ENCODE results near the gene CGRRF1.

CGRRF1 gene

DNA sequence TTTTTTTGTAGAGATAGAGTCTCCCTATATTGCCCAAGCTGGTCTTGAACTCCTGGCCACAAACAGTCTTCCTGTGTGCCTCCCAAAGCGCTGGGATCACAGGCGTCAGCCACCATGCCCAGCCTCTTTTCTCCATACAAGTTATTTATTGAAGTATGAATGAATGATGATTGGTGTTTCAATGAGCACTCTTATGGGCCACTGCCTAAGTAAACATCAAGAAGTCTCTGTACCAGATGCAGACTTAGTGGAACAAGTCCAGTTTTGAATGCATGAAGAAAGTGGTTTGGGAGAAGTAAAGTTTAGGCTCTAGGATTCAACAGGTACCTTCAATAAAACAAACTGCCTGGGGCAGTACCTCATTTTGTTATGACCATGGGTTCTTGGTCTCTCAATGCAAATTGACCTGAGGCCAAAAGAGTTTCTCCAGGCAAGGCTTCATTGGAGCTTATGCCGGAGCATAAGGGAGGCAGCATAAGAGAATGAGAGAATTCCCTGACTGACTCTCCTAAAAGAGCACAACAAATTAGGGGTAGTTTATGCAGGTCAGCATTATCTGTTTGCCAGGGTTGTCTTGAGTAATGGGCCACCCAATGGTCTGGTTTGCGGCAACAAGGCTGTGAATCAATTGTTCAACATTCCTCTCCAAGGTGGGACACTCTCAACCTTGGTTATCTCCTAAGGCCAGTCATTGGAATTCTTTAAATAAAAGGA, 19.8 kb upstream of the CGRRF1 start:
- no peak for DNase-seq

DNA sequence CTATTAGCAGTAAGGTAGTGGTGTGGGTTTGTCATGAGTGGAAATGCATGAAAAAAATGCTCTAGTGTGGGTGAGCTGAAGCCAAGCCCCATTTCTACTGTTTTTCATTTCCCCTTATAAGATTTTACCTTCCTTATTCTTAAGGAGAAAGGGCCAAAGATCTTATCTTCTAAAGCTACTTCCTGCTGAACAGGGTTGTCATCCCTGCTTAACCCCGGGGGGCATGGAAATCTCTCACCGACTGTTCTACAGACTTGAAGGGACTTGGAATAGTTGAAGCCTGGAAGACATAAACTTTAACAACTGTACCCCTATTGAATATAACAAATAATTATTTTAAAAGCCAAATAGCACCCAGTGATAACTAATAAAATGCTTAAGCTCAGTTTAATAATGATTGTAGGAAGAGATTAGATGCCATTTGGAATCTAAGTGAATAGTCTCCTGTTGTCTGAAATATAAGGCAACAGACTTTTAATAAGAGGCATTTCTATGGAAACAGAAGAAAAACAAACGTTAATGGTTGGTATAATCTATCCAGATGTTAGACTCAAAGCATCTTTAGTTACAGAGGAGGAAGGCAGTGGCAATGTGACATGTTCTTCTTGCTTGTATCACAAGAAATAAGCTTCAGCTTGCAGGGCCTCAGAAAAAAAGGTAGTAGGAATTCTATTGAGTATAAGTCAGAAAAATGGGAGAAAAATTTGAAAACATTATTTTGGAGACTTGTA, 19.1 kb upstream of the CGRRF1 start:
- no peak for DNase-seq

DNA sequence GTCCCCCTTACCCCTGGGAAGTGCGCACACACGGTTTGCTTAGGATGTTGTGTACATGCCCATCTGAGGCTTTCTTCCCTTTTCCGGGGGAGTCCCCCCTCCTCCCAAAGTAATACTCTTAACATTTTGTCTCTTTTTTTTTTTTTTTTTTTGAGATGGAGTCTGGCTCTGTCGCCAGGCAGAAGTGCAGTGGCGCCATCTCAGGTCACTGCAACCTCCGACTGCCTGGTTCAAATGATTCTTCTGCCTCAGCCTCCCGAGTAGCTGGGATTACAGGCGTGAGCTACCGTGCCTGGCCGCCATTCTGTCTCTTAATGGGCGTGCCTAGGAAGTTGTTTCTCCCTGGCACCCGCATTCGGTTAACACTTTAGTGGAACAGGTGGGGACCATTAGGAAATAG, 16.4 kb upstream of the CGRRF1 start:
- DNase-seq, result no peak

DNA sequence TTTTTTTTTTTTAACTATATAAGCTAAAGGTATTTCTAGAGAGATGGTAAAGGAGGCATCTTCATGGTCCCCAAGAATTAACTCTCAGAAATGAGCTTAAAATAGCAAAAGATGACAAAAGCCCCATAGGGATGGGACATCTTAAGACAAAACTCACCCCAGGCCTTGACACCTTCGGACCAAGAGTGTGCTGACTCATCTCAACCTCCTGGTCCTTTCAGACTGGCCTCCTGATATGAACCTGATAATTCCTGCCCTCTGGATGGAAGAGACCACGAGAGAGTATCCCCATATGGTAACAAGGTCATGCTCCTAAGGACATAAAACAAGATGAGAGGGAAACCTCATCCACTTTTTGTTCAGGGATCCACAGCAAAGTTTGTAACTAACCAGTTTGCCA, 12.5 kb upstream of the CGRRF1 start:
- DNase-seq, result no peak

DNA sequence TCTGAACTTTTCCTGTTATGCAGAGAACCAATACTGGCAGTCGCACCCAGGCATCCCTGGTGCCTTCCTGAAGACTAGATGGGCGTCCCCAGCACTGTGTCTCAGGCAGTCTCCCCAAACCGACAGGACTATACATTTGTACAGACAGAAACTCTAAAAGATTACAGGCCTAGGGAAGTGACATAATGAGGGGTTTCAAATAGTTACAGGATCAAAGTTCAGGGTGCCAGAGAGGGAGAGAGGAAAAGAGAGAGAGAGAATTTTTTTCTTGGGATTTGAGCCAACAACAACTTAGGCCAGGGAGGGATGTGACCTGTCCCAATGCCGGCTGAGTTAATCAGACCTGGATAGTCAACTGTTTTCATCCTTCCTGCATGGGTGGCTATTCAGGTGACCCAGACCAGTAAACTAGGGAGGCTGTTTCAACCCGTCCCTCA, 11.6 kb upstream of the CGRRF1 start:
- no peak for DNase-seq

DNA sequence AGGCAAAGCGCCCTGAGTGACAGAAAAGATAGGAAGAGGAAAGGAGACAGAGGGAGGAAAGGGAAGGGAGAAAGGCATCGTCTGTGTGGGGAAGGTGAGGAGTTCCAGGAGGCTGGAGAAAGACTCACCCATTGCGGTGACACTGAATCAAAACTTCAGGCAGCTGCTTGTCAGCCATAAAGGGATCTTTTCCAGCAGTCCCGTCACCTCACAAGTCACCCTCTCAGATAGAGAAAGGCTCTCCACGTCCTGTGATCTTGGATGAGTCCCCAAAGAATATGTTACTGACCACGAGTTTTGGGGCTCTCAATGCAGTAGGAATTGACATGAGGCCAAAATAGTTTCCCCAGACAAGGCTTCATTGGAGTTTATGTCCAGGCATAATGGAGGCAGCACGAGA, 11.1 kb upstream of the CGRRF1 start:
- DNase-seq, result no peak

DNA sequence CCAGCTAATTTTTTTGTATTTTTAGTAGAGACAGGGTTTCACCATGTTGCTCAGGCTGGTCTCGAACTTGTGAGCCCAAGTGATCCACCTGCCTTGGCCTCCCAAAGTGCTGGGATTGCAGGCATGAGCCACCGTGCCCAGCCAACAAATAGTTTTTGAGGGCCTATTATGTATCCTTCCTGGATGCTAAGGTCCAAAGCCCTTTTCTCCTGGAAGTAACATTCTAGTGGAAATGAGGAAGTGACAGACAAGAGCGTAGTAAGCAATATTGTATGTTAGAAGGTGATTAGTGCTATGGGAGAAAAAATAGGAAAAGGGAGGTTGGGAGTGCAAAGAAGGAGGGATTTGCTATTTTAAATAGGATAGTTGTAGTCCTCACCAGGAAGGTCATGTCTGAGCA, 9.0 kb upstream of the CGRRF1 start:
- no peak for DNase-seq

DNA sequence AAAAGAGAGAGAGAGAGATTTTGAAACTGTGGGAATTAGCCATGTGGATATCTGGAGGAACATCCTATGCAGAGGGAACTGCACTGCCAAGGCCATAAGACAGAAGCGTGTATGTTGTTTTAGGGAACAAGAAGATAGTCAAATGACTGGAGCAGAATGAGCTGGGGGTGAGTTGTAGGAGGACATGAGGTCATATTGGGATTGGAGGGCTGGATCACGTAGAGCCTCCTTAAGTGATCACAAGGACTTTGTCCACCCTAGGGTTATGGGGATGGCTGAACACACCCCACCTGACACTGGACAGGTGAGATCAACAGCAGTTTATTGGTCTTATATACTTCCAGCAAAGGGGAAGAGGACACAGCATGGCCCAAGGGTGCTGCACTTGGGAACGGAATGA, 8.2 kb upstream of the CGRRF1 start:
- DNase-seq, result no peak

DNA sequence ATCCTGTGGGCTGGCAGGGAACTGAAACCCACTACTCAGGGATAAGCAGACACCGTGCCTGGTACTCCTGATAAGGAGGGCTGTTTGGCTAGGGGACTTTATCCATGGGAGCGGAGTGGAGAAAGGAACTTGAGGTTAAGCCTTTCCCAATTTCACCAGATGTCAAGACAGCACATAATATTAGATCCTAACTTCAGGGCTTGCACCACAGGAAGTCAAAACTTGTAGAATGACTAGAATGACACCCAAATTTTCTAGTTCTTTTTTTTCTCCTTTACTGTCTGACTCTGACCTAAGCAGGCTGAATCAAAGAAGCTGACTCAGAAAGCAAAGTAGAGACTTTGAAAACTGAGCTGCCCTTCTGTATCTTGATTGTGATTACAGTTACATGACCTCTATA, 7.1 kb upstream of the CGRRF1 start:
- no peak for DNase-seq

DNA sequence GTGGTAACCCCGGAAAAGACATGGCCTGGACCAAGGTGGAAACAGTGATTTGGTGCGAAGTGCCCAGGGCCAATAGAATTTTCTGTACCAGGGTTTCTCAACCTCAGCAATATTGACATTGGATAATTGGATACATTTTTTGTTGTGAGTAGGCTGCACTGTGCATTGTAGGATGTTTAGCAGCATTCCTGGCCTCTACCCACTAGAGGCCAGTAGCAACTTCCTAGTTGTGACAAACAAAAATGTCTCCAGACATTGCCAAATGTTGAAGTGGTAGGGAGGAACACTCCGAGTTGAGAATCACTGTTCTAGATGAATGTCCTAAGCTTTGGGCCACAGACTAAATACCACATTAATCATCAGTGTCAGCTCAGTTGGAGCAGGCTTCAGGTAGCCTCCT, 6.2 kb upstream of the CGRRF1 start:
- no peak for DNase-seq

DNA sequence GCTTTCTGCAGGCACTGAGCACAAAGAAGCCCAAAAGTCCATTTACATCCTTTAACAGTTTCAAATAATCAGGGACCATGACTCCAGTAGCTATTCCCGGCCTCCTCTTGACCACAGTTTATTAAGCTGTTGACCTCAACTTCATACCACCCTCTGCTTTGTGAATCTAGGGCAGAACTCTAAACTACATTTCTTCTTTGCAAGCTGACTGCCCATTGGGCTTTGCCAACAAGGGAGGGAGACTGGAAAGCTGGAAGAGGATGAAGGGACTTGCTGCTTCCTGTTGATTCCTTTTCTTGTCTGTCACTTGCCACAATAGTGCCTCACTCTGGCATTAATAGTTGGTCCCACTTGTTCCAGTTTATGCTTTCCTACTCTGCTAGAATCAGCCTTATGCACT, 2.7 kb downstream of the CGRRF1 start:
- no peak for DNase-seq

DNA sequence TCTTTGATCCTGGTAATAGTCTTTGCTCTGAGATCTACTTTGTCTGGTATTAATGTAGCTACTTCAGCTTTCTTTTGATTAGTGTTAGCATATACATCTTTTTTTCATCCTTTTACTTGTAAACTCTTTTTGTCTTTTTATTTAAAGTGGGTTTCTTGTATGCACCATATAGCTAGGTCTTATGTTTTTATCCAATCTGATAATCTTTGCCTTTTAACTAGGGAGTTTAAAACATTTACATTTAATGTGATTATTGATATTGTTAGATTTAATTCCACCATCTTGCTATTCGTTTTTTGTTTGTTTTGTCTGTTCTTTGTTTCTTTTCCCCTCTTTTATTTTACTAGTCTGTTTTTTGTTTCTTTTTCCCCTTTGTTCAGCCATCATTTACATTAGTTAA, 6.0 kb downstream of the CGRRF1 start:
- DNase-seq, result no peak

DNA sequence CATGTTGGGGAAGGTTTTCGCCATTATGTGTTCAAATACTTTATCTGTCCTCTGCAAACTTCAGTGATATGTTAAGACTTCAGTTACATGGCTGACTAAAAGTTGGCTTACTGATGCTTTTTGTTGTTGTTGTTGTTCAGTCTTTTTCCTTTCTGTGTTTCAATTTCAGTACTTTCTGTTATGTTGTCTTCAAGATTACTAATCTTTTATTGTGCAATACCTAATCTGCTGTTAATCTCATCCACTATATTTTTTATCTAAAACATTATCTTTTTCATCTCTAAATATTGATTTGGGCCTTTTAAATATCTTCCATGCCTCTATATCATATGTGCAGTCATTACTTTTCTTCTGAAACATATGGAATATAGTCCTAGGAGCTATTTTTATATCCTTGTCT, 7.0 kb downstream of the CGRRF1 start:
- no peak for DNase-seq

DNA sequence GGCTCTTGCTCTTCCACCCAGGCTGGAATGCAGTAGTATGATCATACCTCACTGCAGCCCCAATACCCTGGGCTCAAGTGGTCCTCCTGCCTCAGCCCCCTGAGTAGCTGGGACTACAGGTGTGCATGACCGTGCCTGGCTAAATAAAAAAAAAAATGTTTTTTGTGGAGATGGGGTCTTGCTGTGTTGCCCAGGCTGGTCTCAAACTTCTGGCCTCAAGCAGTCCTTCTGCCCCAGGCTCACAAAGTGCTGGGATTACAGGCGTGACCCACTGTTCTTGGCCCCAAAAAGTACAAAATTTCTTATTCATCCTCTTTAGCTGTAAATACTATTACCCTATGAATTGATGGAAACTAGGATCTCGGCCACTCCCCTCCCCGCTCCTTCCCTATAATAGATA, 14.7 kb downstream of the CGRRF1 start:
- no peak for DNase-seq

DNA sequence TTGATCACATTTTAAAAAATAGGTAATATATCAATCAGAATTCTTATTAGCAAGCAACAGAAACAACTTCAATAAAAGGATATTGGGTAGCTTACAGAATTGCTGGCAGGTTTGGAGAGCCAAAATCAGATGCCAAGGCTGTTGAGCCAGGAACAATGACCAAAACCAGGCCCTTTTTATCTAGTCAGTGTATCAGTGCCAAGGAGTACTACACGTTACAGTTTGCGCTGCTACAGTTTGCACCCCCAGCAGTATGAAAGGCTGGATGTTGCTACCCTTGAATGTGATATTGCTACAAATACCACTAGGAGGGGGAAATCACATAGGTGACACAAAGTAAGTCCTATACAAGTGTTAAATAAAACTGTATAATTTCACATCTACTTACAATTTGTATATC, 19.3 kb downstream of the CGRRF1 start:
- no peak for DNase-seq

DNA sequence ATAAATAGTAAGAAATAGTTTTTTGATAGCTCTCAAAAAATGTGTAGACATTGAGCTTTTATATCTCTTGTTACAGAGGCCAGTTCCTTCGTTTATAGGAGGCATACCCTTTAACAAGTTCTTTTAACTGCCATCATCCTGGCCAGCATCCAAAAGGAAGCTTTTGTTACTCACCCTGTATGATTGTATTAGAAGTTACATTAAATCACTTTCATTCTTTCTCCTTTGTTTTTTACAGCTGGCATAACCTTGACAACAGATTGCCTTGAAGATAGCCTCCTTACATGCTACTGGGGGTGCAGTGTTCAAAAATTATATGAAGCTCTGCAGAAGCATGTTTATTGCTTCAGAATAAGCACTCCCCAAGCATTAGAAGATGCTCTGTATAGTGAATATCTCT, 20.1 kb downstream of the CGRRF1 start:
- no peak for DNase-seq

DNA sequence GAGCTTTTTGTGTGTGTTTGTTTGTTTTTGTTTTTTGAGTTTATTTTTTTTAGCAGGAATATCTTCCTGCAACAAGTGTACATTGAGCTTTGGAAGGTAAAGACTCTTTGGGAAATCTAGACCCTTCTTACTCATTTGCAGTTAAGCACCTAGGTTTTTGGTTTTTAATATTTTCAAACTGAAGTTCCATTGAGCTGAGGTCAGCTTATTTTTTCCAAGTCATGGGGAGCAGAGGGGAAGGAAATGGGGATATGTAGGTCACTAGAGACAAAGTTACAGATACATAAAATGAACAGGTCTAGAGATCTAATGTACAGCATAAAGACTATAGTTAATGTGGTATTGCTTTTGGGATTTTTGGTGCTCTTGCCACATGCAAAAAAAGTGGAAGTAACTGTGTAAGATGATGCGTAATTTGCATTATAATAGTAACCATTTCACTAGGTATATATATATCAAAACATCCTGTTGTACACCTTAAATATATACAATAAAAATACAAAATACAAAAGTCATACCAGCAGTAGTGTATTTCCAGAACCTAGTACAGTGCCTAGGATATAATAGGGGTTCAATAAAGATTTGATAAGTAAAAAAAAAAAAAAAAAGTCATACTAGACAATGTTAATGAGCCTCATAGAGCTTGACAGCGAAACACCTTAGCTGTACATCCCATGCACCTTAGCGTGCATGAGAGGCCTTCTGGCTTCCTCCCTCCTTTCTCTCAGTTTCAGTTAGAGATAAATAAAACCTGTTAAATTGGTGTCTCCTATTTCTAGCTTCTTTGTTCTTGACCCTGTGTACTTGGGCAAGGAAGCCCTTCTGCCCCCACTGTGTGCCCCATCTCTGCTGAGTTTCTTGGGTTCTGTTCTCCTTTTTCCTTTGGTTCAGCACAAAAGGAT, 22.7 kb downstream of the CGRRF1 start:
- no peak for DNase-seq

DNA sequence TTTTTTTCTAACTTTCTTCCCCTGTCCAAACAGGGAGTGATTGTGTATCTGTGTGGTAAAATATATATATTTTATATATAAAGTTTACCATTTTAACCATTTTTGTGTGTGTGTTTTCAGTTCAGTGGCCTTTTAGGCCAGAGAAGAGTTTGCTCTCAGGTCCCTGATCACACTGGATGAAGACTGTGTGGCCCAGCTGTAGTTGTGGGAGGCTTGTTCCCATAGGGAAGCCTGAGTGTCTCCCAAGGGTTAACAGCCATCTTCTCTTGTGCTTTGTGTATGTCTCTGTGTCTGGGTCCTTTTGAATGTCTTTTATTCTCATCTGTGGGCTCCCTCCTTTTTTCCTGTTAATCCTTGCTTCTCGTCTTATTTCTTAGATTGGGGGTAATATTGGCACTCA, 23.4 kb downstream of the CGRRF1 start:
- DNase-seq, result no peak

DNA sequence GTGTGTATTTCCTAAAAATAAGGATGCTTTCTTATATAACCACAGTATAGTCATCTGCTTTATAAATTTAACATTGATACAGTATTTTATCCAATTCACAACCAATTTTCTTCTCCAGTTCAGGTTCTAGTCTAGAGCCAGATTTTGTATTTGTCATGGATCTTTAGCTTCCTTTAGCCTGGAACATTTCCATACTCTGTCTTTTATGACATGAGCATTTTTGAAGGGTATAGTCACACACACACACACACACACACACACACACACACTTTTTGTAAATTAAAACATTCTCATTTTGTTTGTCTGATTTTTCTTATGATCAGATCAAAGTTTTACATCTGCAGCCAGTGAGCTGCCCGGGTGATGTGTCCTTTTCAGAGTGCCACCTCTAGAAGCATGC, 25.4 kb downstream of the CGRRF1 start:
- no peak for DNase-seq

DNA sequence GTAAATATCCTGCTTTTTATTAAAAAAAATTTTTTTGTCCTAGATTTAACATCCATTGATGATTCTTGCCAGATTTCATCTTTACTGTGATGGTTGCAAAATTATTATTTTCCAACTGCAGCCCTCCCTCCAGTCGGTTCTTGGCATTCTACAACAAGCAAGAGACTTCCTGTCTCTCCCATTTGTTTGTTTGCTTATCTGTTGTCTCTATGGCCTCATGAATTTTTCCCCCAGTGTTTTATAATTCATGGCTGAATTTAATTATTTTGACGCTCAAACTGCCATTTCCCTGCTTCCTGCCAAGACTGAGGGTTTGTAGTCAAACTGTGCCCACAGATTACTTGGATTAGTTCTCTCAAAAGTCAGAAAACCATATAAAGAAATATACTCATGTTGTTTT, 25.9 kb downstream of the CGRRF1 start:
- DNase-seq, result no peak

DNA sequence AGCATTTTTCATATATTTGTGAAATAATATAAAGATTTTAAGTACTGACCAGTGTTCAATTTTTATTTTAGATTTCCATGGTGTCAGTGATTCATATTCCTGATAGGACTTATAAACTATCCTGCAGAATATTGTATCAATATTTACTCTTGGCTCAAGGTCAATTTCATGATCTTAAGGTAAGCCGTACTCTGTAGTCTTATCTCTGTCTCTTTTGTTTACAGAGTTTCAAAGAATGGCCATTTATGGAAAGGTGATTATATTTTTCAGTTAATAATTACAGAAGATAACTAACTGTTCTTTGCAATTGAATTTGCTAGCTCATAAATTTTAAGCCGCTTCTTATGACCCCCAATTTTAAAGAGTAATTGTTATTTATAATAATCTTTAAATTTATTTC, 27.9 kb downstream of the CGRRF1 start:
- no peak for DNase-seq

DNA sequence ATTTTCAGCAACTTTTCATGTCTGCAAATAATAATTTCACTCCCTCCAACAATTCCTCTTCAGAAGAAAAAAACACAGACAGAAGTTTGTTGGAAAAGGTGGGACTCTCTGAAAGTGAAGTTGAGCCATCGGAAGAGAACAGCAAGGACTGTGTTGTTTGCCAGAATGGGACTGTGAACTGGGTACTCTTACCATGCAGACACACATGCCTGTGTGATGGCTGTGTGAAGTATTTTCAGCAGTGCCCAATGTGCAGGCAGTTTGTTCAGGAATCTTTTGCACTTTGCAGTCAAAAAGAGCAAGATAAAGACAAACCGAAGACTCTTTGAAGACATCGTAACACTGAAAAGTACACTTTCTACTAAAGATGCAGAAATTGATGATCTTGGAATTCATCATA, 28.3 kb downstream of the CGRRF1 start:
- DNase-seq, result no peak

DNA sequence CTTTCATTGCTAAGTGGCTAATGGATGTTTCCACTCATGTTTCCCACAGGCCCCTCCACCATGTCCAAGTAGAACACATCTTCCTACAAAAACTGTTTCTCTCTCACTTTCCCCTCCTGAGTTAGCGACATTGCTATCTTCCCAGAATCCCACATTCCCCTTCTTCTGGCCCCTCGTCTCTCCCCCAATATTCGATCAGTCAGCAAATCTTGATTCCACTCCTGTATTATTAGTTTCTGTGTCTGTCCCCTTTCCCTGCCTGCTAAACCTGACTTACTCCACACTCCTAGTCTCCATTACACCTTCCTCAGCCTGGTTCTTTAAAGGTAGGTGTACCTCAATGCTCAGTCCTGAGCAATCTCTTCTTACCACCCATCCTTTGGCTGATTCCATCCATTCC, 37.9 kb downstream of the CGRRF1 start:
- no peak for DNase-seq

DNA sequence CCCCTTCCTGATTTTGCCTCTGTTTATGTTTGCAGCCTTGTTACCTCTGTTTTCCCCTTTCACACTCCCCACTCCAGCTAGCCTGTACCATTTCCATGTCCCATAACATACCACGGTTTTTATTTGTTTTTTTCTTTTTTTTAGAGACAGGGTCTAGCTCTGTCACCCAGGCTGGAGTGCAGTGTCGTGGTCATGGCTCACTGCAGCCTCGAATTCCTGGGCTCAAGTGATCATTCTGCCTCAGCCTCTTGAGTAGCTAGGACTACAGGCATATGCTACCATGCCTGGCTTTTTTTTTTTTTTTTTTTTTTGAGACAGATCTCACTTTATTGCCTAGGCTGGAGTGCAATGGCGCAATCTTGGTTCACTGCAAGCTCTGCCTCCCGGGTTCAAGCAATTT, 38.8 kb downstream of the CGRRF1 start:
- no peak for DNase-seq
